ENCODE measurements around the gene MFNG.

DNA sequence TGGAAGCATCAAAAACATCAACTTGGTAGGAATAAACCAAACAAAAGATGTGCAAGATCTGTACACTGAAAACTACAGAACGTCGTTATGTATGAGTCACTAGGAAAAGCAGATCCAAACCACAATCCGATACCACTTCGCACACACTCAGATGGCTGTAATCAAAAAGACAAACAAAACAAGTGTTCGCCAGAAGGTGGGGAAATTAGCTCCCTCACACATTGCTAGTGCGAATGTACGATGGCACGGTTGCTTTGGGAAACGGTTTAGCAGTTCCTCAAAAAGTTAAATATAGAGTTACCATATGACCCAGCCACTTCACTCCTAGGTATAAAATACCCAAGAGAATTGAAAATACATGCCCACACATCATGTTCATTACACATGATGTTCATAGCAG, 47.8 kb upstream of the MFNG start:
- TF ChIP-seq POLR2A (IDR thresholded peaks at IDR 0.05), result no peak
- TF ChIP-seq, protein P1, sequence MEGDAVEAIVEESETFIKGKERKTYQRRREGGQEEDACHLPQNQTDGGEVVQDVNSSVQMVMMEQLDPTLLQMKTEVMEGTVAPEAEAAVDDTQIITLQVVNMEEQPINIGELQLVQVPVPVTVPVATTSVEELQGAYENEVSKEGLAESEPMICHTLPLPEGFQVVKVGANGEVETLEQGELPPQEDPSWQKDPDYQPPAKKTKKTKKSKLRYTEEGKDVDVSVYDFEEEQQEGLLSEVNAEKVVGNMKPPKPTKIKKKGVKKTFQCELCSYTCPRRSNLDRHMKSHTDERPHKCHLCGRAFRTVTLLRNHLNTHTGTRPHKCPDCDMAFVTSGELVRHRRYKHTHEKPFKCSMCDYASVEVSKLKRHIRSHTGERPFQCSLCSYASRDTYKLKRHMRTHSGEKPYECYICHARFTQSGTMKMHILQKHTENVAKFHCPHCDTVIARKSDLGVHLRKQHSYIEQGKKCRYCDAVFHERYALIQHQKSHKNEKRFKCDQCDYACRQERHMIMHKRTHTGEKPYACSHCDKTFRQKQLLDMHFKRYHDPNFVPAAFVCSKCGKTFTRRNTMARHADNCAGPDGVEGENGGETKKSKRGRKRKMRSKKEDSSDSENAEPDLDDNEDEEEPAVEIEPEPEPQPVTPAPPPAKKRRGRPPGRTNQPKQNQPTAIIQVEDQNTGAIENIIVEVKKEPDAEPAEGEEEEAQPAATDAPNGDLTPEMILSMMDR (IDR thresholded peaks at IDR 0.05), result no peak
